ENCODE measurements around the gene SCAI.

- TF ChIP-seq CTCF (IDR thresholded peaks at IDR 0.05): no peak
- no peak for TF ChIP-seq POLR2A (IDR thresholded peaks at IDR 0.05; ENCODE audit: low read depth)
- no peak for TF ChIP-seq POLR2AphosphoS5 (IDR thresholded peaks at IDR 0.05)
Measured at GRCh38 chr9:125131778-125132177, 11.6 kb downstream of the SCAI start.
